Panc1 (cell line): ENCODE results near the gene PTGES3. TPM values are rescaled to one million over a fixed set of nuclear protein-coding genes. Genes with fewer than 3 reads are reported as not detected.

Experiments used
- ATAC-seq: fragments of 200-7000 bp; cut with Tn5 transposase; 2 replicates; pipeline ENCODE4 v1.9.1; 2020; ENCODE audit warnings: mild to moderate bottlenecking, moderate library complexity
- BruUV-seq: library from RNA; stranded (reverse); fragments of 400-500 nt; replicated peaks from 2 replicates; lab custom pipeline; 2021; lab: Mats Ljungman, UMichigan
- CTCF ChIA-PET: fragments of 300-600 bp; sonication (Branson Sonifier 250); formaldehyde crosslinking; loops from one replicate; lab custom pipeline; 2022; ENCODE audit warnings: antibody characterized with exemption; lab: Charles Lee
- POLR2A ChIA-PET: fragments of 300-600 bp; sonication (Branson Sonifier 250); formaldehyde crosslinking; loops from one replicate; lab custom pipeline; 2022; ENCODE audit warnings: antibody characterized with exemption; lab: Charles Lee
- DNase-seq: peaks from one replicate; pipeline ENCODE4 v3.0.0-alpha.2; 2010; ENCODE audit warnings: low read depth, low spot score
- H3K27ac ChIP-seq: 2 replicates; pipeline ENCODE4 v1.5.1; 2011; ENCODE audit warnings: mild to moderate bottlenecking, low read length, inconsistent platforms
- H3K27me3 ChIP-seq: fragments of 200-500 bp; sonication (Bioruptor generic); 2 replicates; pipeline ENCODE4 v1.6.0; 2014; ENCODE audit warnings: low read length, inconsistent platforms; ENCODE audit not compliant: control insufficient read depth, insufficient read depth
- H3K36me3 ChIP-seq: fragments of 200-500 bp; sonication (Bioruptor generic); 2 replicates; pipeline ENCODE4 v1.5.1; 2014; ENCODE audit warnings: inconsistent platforms, mild to moderate bottlenecking, low read length, moderate library complexity; ENCODE audit not compliant: control insufficient read depth, insufficient read depth
- H3K4me1 ChIP-seq: 2 replicates; pipeline ENCODE4 v1.5.1; 2011; ENCODE audit warnings: inconsistent platforms, mild to moderate bottlenecking, low read length, moderate library complexity; ENCODE audit not compliant: control insufficient read depth, insufficient read depth
- H3K4me3 ChIP-seq, 2 experiments: 2 replicates each; pipeline ENCODE4 v1.5.1; 2011 to 2012; ENCODE audit warnings: low read depth in 2 of 2, low read length in 2 of 2, mild to moderate bottlenecking in 2 of 2, inconsistent platforms in 1 of 2, moderate library complexity in 1 of 2
- H3K9me3 ChIP-seq: fragments of 200-500 bp; sonication (Bioruptor generic); 2 replicates; pipeline ENCODE4 v1.5.1; 2014; ENCODE audit warnings: low read depth, mild to moderate bottlenecking, inconsistent platforms, low read length, moderate library complexity; ENCODE audit not compliant: control insufficient read depth, insufficient read depth
- POLR2AphosphoS5 ChIP-seq: IDR thresholded peaks from 2 replicates; pipeline ENCODE4 v1.6.1; 2012; ENCODE audit warnings: mild to moderate bottlenecking, low read depth, low read length, moderate library complexity
- SIN3A ChIP-seq: IDR thresholded peaks from 2 replicates; pipeline ENCODE4 v1.6.1; 2012; ENCODE audit warnings: low read depth, mild to moderate bottlenecking, low read length, moderate library complexity, borderline replicate concordance; ENCODE audit not compliant: insufficient read depth
- TCF7L2 ChIP-seq: IDR thresholded peaks from 2 replicates; pipeline ENCODE4 v1.6.1; 2011; ENCODE audit warnings: mild to moderate bottlenecking, low read depth, low read length, inconsistent platforms
- in situ Hi-C: cut with HindIII; loops from 2 replicates; pipeline ENCODE4 v1.10.0; 2016; ENCODE audit warnings: low sequenced_read_pairs, low pct_unique_long_range_greater_than_20kb
- intact Hi-C: fragments of 100-400 bp; cut with micrococcal nuclease; formaldehyde crosslinking; loops from one replicate; pipeline ENCODE4 v1.10.0; 2022; ENCODE audit not compliant: unreplicated experiment
- total RNA-seq: library from RNA; stranded (reverse); gene quantifications from one replicate; pipeline ENCODE4 v1.2.1, GENCODE V29; 2021; ENCODE audit not compliant: unreplicated experiment
- TF ChIP-seq, protein P1 (sequence below), 2 experiments: IDR thresholded peaks; 2 replicates each; pipeline ENCODE4 v1.6.1; 2011 to 2012; ENCODE audit warnings: low read depth in 2 of 2, control low read depth in 1 of 2, low read length in 1 of 2, mild to moderate bottlenecking in 1 of 2, moderate library complexity in 1 of 2; ENCODE audit not compliant: insufficient read depth in 1 of 2
- TF ChIP-seq, protein P2 (sequence below): fragments of 450-650 bp; IDR thresholded peaks from 2 replicates; pipeline ENCODE4 v1.5.1; 2017; ENCODE audit warnings: mild to moderate bottlenecking

Gene PTGES3
- total RNA-seq, 1 experiment from 2014 or later: 339 TPM

DNA sequence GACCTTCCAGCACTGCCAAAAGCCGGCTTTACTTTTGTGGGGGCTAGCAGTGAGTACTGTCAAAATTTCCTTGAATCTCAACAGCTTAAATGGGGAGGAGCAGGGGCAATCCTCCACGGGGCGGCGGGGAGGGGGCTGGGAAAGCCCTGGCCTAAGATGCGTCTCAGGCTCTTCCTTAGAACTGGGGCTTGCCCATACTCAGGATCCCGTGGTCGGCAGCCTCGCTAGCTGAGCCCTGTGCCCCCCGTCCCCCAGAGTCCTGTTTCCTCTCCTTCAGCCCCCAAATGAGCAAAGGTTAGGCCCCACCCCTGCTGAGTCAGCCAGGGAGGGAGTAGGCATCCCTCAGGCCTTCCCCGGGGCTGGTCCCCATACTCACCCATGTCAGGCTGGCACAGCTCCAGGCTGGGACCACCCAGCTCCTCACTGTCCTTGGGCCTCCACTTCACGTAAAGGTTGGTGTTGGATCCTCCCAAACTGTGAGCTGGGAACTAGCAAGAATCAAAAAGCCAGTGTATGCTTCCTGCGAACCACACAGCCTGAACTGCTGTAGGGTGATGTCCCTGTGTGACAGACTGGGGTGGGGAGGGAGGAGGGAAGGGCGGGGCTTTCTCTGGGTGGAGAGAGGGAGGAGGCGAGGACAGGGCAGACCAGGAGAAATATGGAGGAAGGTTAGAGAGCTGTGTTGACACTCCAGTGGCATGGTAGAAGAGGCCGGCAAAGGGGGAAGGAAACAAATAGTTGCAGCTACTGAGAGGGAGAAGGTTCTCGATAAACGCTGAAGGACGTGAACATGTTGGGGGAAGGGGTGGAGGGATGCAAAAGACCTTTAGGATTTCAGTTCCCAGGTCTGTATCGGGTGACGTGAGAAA, 52.0 kb downstream of the PTGES3 start:
- Histone ChIP-seq H3K27ac (peak overlapping the region; percentile 96), H3K27me3 (no peaks in the 10 kb centered on the region), H3K4me3 (peak overlapping the region; percentile 65 to 90), H3K9me3 (no peaks in the 10 kb centered on the region), H3K36me3 (peaks cover 6% of the 10 kb centered on the region), H3K4me1 (peaks cover 39% of the 10 kb centered on the region)
- BruUV-seq: no TSS peak
- DNase-seq: peak; percentile 92
- TF ChIP-seq, protein P1, sequence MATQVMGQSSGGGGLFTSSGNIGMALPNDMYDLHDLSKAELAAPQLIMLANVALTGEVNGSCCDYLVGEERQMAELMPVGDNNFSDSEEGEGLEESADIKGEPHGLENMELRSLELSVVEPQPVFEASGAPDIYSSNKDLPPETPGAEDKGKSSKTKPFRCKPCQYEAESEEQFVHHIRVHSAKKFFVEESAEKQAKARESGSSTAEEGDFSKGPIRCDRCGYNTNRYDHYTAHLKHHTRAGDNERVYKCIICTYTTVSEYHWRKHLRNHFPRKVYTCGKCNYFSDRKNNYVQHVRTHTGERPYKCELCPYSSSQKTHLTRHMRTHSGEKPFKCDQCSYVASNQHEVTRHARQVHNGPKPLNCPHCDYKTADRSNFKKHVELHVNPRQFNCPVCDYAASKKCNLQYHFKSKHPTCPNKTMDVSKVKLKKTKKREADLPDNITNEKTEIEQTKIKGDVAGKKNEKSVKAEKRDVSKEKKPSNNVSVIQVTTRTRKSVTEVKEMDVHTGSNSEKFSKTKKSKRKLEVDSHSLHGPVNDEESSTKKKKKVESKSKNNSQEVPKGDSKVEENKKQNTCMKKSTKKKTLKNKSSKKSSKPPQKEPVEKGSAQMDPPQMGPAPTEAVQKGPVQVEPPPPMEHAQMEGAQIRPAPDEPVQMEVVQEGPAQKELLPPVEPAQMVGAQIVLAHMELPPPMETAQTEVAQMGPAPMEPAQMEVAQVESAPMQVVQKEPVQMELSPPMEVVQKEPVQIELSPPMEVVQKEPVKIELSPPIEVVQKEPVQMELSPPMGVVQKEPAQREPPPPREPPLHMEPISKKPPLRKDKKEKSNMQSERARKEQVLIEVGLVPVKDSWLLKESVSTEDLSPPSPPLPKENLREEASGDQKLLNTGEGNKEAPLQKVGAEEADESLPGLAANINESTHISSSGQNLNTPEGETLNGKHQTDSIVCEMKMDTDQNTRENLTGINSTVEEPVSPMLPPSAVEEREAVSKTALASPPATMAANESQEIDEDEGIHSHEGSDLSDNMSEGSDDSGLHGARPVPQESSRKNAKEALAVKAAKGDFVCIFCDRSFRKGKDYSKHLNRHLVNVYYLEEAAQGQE (IDR thresholded peaks at IDR 0.05; ENCODE audit: insufficient read depth in 1 of 2, low read depth in 2 of 2, low read length in 1 of 2): no peak
- TF ChIP-seq, protein P2, sequence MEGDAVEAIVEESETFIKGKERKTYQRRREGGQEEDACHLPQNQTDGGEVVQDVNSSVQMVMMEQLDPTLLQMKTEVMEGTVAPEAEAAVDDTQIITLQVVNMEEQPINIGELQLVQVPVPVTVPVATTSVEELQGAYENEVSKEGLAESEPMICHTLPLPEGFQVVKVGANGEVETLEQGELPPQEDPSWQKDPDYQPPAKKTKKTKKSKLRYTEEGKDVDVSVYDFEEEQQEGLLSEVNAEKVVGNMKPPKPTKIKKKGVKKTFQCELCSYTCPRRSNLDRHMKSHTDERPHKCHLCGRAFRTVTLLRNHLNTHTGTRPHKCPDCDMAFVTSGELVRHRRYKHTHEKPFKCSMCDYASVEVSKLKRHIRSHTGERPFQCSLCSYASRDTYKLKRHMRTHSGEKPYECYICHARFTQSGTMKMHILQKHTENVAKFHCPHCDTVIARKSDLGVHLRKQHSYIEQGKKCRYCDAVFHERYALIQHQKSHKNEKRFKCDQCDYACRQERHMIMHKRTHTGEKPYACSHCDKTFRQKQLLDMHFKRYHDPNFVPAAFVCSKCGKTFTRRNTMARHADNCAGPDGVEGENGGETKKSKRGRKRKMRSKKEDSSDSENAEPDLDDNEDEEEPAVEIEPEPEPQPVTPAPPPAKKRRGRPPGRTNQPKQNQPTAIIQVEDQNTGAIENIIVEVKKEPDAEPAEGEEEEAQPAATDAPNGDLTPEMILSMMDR: no peak
- TF ChIP-seq POLR2AphosphoS5 (no peak; the same call in 1 of the 2 replicates), TCF7L2 (no peak), SIN3A (no peak)
- in situ Hi-C loops: no loop called here
- ChIA-PET CTCF (interaction anchor here (0.5 to 1.5 kb wide), 10 partner anchors 8 to 430 kb away, joined by 3 to 11 read pairs (median 4); partner anchors contain the start of gene ATP5F1B), POLR2A (interaction anchor here (0.6 kb wide), 1 partner anchor 130 kb away, joined by 5 read pairs; no protein-coding TSS in a partner anchor)
- intact Hi-C loops: no loop called here
- ATAC-seq: peak; percentile 86

DNA sequence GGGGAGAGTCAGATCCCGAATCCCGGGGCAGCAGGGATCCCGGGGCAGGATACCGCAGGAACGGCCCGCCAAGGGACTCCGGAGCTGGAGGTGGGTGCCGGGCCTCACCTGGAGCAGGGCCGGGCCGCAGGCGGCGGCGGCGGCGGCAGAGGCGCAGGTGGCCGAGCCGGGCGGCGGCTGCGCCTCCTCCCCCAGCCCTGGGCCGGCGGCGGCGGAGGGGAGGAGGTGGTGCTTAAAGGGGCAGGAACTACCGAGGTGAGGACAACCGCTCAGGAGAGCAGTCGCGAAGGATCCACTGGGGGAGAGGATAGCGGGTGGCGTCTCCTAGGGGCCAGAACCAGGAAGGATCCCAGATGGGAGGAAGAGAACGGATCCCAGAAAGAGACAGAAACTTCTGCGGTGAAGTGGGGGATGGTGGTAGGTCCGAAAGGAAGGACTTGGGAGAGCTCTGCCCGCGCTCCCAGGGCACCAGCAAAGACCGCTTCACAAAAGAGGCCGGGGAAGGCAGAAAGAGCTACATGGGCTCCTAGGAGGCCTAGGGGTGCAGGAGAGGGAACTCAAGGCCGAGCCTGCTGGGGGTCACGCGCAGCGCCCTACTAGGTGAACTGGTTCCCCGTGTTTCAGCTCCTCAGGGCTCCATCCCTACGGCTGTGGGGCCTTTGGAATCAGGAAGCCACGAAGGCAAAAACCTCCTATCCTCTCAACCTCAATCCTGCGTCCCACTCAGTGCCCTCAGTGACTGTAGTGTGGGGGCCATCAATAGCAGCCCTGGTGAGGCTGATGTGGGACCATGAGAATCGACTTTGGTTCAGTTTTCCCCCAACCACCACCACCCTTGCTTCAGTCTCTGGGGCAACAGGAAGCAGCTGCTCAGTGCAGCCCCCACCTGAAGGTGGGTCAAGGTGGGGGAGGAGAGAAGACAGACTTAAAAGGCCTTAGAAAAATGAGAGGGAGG, 53.0 kb downstream of the PTGES3 start:
- peaks cover 47% of the 10 kb centered on the region for H3K4me1 ChIP-seq
- peaks cover 3% of the 10 kb centered on the region for H3K36me3 ChIP-seq
- ChIA-PET POLR2A (interaction anchor here (0.5 to 0.6 kb wide), 2 partner anchors 13 to 129 kb away, joined by 3 to 5 read pairs; no protein-coding TSS in a partner anchor), CTCF (interaction anchor here (0.6 to 1.2 kb wide), 4 partner anchors 23 to 948 kb away, joined by 3 to 9 read pairs (median 4); no protein-coding TSS in a partner anchor)
- ATAC-seq: peak; percentile 69
- peak; percentile 45; the same call in 1 of the 2 replicates for TF ChIP-seq POLR2AphosphoS5
- peak; percentile 63; the same call in 1 of the 2 replicates for TF ChIP-seq SIN3A
- TF ChIP-seq, protein P1 (IDR thresholded peaks at IDR 0.05; ENCODE audit: insufficient read depth in 1 of 2, low read depth in 2 of 2, low read length in 1 of 2): no peak
- TF ChIP-seq, protein P2: peak; percentile 78
- TF ChIP-seq TCF7L2: no peak
- intact Hi-C loops: no loop called here
- H3K9me3 ChIP-seq: no peaks in the 10 kb centered on the region
- H3K4me3 ChIP-seq: peak overlapping the region; percentile 65 to 90
- BruUV-seq: no TSS peak
- in situ Hi-C loops: no loop called here
- no peaks in the 10 kb centered on the region for H3K27me3 ChIP-seq
- peak overlapping the region; percentile 96 for H3K27ac ChIP-seq
- peak; percentile 80 for DNase-seq
